GM21619 (cell line): Measurements from ENCODE around the gene EML3.

ENCODE experiments used
- ATAC-seq: cut with Tn5 transposase; IDR thresholded peaks from one replicate; pipeline ENCODE4 v1.9.1; 2021; ENCODE audit not compliant: unreplicated experiment

Gene EML3

DNA sequence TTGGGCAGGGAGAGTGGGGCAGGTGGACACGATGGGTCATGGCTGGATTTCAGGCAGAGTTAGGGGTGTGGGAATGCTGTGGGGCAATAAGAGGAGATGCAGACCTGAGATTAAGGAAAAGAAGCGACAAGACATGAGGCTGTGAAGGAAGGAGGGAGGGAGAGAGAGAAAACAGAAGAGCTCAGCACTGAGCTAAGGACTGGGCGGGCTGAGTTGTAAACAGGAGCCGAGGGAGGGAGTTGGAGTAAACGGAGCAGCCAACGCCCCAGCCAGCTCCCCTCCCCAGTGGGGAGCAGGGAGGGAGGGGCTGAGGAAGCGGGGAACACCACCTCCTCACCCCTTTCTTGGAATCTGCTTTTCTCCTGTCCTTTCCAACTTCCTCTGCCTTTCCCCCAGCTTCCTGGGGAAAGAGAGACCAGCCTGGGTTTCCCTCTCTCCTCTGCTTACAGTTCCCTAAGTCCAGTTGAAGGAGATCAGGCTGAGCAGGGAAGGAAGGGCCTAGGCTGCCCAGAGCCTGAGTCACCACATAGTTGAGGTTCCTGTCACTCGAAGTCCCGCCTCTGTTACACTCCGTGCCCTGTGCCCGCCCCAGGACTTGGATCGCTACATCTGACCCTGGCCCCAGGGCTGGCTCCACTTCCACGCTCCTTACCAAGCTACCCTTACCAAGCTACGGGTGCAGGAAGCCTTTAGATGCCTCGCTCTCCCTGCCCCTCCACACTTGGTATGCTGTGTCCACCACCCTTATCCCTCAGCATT lies 59.3 kb downstream of the EML3 start:
- ATAC-seq, result no peak

GRCh38 chr11:62552485-62553079 lies 60.0 kb downstream of the EML3 start:
- no peak for ATAC-seq
